Cardiac muscle cell (in vitro differentiated cells and primary cell): ENCODE data around the gene NLRC5. TPM values are rescaled to one million over a fixed set of nuclear protein-coding genes. Genes with fewer than 3 reads are reported as not detected.

ENCODE experiments used
- DNase-seq, 2 donors: peaks; one replicate each; pipeline versions ENCODE4 v3.0.0 to v3.0.0-alpha.2; 2010 to 2017; ENCODE audit warnings: low read depth in 1 of 2, low spot score in 1 of 2
- H3K27ac ChIP-seq: fragments of 200-600 bp; sonication (generic); 2 replicates; pipeline ENCODE4 v1.5.1; 2016
- H3K27me3 ChIP-seq: fragments of 200-600 bp; sonication (generic); 2 replicates; pipeline ENCODE4 v1.6.0; 2016; ENCODE audit warnings: control low read depth
- H3K36me3 ChIP-seq: fragments of 200-600 bp; sonication (generic); 2 replicates; pipeline ENCODE4 v1.5.1; 2016; ENCODE audit warnings: control low read depth
- H3K4me1 ChIP-seq: fragments of 200-600 bp; sonication (generic); 2 replicates; pipeline ENCODE4 v1.8.1; 2017; ENCODE audit warnings: low read depth, mild to moderate bottlenecking, mixed run types
- H3K4me3 ChIP-seq: fragments of 200-600 bp; sonication (generic); 2 replicates; pipeline ENCODE4 v1.5.1; 2016; ENCODE audit warnings: mild to moderate bottlenecking
- H3K9me3 ChIP-seq: fragments of 200-600 bp; sonication (generic); 2 replicates; pipeline ENCODE4 v1.5.1; 2017; ENCODE audit warnings: low read depth, mild to moderate bottlenecking, control low read depth
- CTCF ChIP-seq: IDR thresholded peaks from 2 replicates; pipeline ENCODE4 v1.5.1; 2012; ENCODE audit warnings: low read depth, mild to moderate bottlenecking, low read length
- polyA plus RNA-seq: library from polyadenylated mRNA; unstranded; fragments of >200 nt; fragmentation: Nextera tagmentation; extraction: Ambion mirVana; gene quantifications from 2 replicates; pipeline ENCODE4 v1.2.1, GENCODE V29; 2016
- total RNA-seq: library from RNA; depleted of rRNA; stranded (reverse); fragments of >200 nt; gene quantifications from 2 replicates; pipeline ENCODE4 v1.2.3, GENCODE V29; 2016

NLRC5 gene
- total and polyA plus RNA-seq, 2 experiments from 2014 or later, result not detected

- no peak for TF ChIP-seq CTCF
- Histone ChIP-seq H3K36me3 (peaks cover 49% of the 10 kb centered on the region), H3K4me3 (no peak overlapping the region), H3K4me1 (no peaks in the 10 kb centered on the region), H3K9me3 (no peaks in the 10 kb centered on the region), H3K27ac (peak overlapping the region; percentile 38), H3K27me3 (no peaks in the 10 kb centered on the region)
- DNase-seq, result no peak
Observed at GRCh38 chr16:56944954-56945839, 44.2 kb upstream of the NLRC5 start.

GRCh38 chr16:56945847-56946527 is 43.4 kb upstream of the NLRC5 start:
- DNase-seq, result no peak
- peaks cover 41% of the 10 kb centered on the region for H3K36me3 ChIP-seq
- peak overlapping the region; percentile 33 for H3K27ac ChIP-seq
- no peaks in the 10 kb centered on the region for H3K9me3 ChIP-seq
- TF ChIP-seq CTCF, result no peak
- no peaks in the 10 kb centered on the region for H3K27me3 ChIP-seq
- H3K4me1 ChIP-seq, result no peaks in the 10 kb centered on the region
- H3K4me3 ChIP-seq, result no peak overlapping the region

- TF ChIP-seq CTCF, result no peak
- H3K27ac ChIP-seq, result peak overlapping the region; percentile 33
Observed at GRCh38 chr16:56946767-56947603, 42.4 kb upstream of the NLRC5 start.

GRCh38 chr16:56947604-56947995 is 41.8 kb upstream of the NLRC5 start:
- no peak for DNase-seq
- Histone ChIP-seq H3K36me3 (peaks cover 26% of the 10 kb centered on the region), H3K4me3 (no peak overlapping the region), H3K27me3 (no peaks in the 10 kb centered on the region), H3K9me3 (no peaks in the 10 kb centered on the region), H3K27ac (peak overlapping the region; percentile 32), H3K4me1 (no peaks in the 10 kb centered on the region)
- no peak for TF ChIP-seq CTCF

More at GRCh38 chr16:56946767-56947603, 42.4 kb upstream of the NLRC5 start:
- Histone ChIP-seq H3K4me3 (no peak overlapping the region), H3K4me1 (no peaks in the 10 kb centered on the region), H3K27me3 (no peaks in the 10 kb centered on the region), H3K36me3 (peaks cover 31% of the 10 kb centered on the region), H3K9me3 (no peaks in the 10 kb centered on the region)
- DNase-seq, result no peak

GRCh38 chr16:56948234-56948633 is 41.1 kb upstream of the NLRC5 start:
- no peak overlapping the region for H3K4me3 ChIP-seq
- DNase-seq, result no peak

More at GRCh38 chr16:56948234-56948633, 41.1 kb upstream of the NLRC5 start:
- Histone ChIP-seq H3K9me3 (no peaks in the 10 kb centered on the region), H3K27ac (no peak overlapping the region), H3K36me3 (peaks cover 21% of the 10 kb centered on the region), H3K27me3 (no peaks in the 10 kb centered on the region), H3K4me1 (no peaks in the 10 kb centered on the region)
- no peak for TF ChIP-seq CTCF
